Endothelial cell of umbilical vein (primary cell): ENCODE measurements around the gene FHIT. TPM values are rescaled to one million over a fixed set of nuclear protein-coding genes. Genes with fewer than 3 reads are reported as not detected.

Experiments
- BruUV-seq: library from RNA; stranded (reverse); fragments of 400-500 nt; replicated peaks from 2 replicates; lab custom pipeline; 2021; lab: Mats Ljungman, UMichigan
- CTCF ChIA-PET: fragments of 300-600, 350-600 bp; sonication (Branson Sonifier 250); formaldehyde crosslinking; loops from one replicate; lab custom pipeline; 2021; ENCODE audit warnings: antibody characterized with exemption, inconsistent platforms; lab: Charles Lee
- POLR2A ChIA-PET: fragments of 300-600, 350-600 bp; sonication (Branson Sonifier 250); formaldehyde crosslinking; loops from one replicate; lab custom pipeline; 2021; ENCODE audit warnings: antibody characterized with exemption, inconsistent platforms; lab: Charles Lee
- DNase-seq: peaks from one replicate; pipeline ENCODE4 v3.0.0-alpha.2; 2011; ENCODE audit warnings: low read depth, low spot score
- FAIRE-seq: peaks from 2 replicates; lab custom pipeline; 2011; peaks lifted over from hg19 to GRCh38; lab: Jason Lieb, UNC
- H2AFZ ChIP-seq: 2 replicates; pipeline ENCODE4 v1.6.0; 2012; ENCODE audit warnings: low read depth, low read length, control low read depth, inconsistent platforms
- H3K27ac ChIP-seq: 2 replicates; pipeline ENCODE4 v1.5.1; 2011; ENCODE audit warnings: low read depth, mild to moderate bottlenecking, control low read depth, low read length, moderate library complexity; ENCODE audit not compliant: insufficient read depth
- H3K27me3 ChIP-seq, 2 experiments: 2 replicates each; pipeline versions ENCODE4 v1.6.0 to v1.6.1; 2011; ENCODE audit warnings: low read length in 2 of 2, mixed read lengths in 1 of 2; ENCODE audit not compliant: control insufficient read depth in 2 of 2, insufficient read depth in 2 of 2
- H3K36me3 ChIP-seq, 2 experiments: 2 replicates in 1 of 2; 3 replicates in 1 of 2; pipeline ENCODE4 v1.5.1; 2011; ENCODE audit warnings: low read length in 2 of 2, mild to moderate bottlenecking in 1 of 2, moderate library complexity in 1 of 2; ENCODE audit not compliant: control insufficient read depth in 2 of 2, insufficient read depth in 2 of 2; ENCODE audit errors: extremely low read depth in 1 of 2
- H3K4me1 ChIP-seq: 3 replicates; pipeline ENCODE4 v1.5.1; 2011; ENCODE audit warnings: mild to moderate bottlenecking, low read length; ENCODE audit not compliant: control insufficient read depth, insufficient read depth; ENCODE audit errors: extremely low read depth
- H3K4me2 ChIP-seq: 2 replicates; pipeline ENCODE4 v1.6.1; 2011; ENCODE audit warnings: low read length, control low read depth, mixed read lengths; ENCODE audit not compliant: insufficient read depth
- H3K4me3 ChIP-seq, 3 experiments: fragments of 200-600 bp in 1 of 3; sonication (generic), shearing (Covaris generic) in 1 of 3; replicated peaks in 1 of 3; 2 replicates each; pipeline ENCODE4 v1.5.1; 2011 to 2016; ENCODE audit warnings: control low read depth in 3 of 3, low read length in 3 of 3, mild to moderate bottlenecking in 2 of 3, inconsistent platforms in 1 of 3, low read depth in 1 of 3, moderate library complexity in 1 of 3; ENCODE audit not compliant: insufficient read depth in 1 of 3
- H3K79me2 ChIP-seq: 2 replicates; pipeline ENCODE4 v1.6.0; 2012; ENCODE audit warnings: low read length, inconsistent platforms; ENCODE audit not compliant: control insufficient read depth, insufficient read depth
- H3K9ac ChIP-seq: replicated peaks from 2 replicates; pipeline ENCODE3; 2011; ENCODE audit warnings: low read length, control low read depth; ENCODE audit not compliant: insufficient read depth; ENCODE audit errors: extremely low read depth
- H3K9me1 ChIP-seq: replicated peaks from 3 replicates; pipeline ENCODE4 v1.6.0; 2011; ENCODE audit warnings: mild to moderate bottlenecking, low read length; ENCODE audit not compliant: control insufficient read depth, insufficient read depth; ENCODE audit errors: extremely low read depth
- H3K9me3 ChIP-seq: replicated peaks from 2 replicates; pipeline ENCODE4 v1.5.1; 2012; ENCODE audit warnings: low read length, inconsistent platforms; ENCODE audit not compliant: control insufficient read depth, insufficient read depth
- H4K20me1 ChIP-seq: replicated peaks from 2 replicates; pipeline ENCODE3; 2011; ENCODE audit warnings: mild to moderate bottlenecking, low read length; ENCODE audit not compliant: control insufficient read depth, insufficient read depth; ENCODE audit errors: extremely low read depth
- EZH2 ChIP-seq: IDR thresholded peaks from 2 replicates; pipeline ENCODE4 v1.6.1; 2012; ENCODE audit warnings: borderline replicate concordance, low read depth, mild to moderate bottlenecking, moderate library complexity, low read length, inconsistent platforms; ENCODE audit not compliant: severe bottlenecking
- FOS ChIP-seq: IDR thresholded peaks from 2 replicates; pipeline ENCODE4 v1.6.1; 2011; ENCODE audit warnings: mild to moderate bottlenecking, low read length, moderate library complexity, borderline replicate concordance; ENCODE audit not compliant: insufficient read depth
- GATA2 ChIP-seq: IDR thresholded peaks from 2 replicates; pipeline ENCODE4 v1.7.0; 2011; ENCODE audit warnings: low read depth, mild to moderate bottlenecking, moderate library complexity, mixed read lengths, low read length; ENCODE audit not compliant: insufficient read length, insufficient read depth
- JUN ChIP-seq: IDR thresholded peaks from 2 replicates; pipeline ENCODE4 v1.6.1; 2011; ENCODE audit warnings: borderline replicate concordance, low read depth; ENCODE audit not compliant: insufficient read length, insufficient read depth
- MYC ChIP-seq: IDR thresholded peaks from one replicate; pipeline ENCODE4 v1.6.1; 2011; ENCODE audit warnings: mild to moderate bottlenecking, low read depth, low read length
- POLR2A ChIP-seq: IDR thresholded peaks from 2 replicates; pipeline ENCODE4 v1.6.1; 2012; ENCODE audit warnings: low read depth, mild to moderate bottlenecking, control low read depth, low read length
- POLR2AphosphoS5 ChIP-seq: IDR thresholded peaks from 2 replicates; pipeline ENCODE4 v1.6.1; 2012; ENCODE audit warnings: low read depth, mild to moderate bottlenecking, control low read depth, low read length, moderate library complexity; ENCODE audit not compliant: insufficient read depth
- dilution Hi-C: fragments of 300-500 bp; cut with MboI; formaldehyde crosslinking; loops from one replicate; pipeline ENCODE4 v1.15.0; 2019; ENCODE audit warnings: low sequenced_read_pairs; ENCODE audit not compliant: extremely low pct_ligation_motif_present
- intact Hi-C: fragments of 100-400 bp; cut with micrococcal nuclease; formaldehyde crosslinking; loops from one replicate; pipeline ENCODE4 v1.10.0; 2022
- polyA plus RNA-seq, 4 experiments: library from polyadenylated mRNA; depleted of rRNA in 3 of 4; stranded (reverse) in 3 of 4; unstranded in 1 of 4; fragments of >200 nt; gene quantifications; 2 replicates each; pipeline versions ENCODE4 v1.2.1 to v1.2.3, GENCODE V29; 2011 to 2012; ENCODE audit warnings: missing spikeins in 1 of 4
- total RNA-seq: library from RNA; stranded (reverse); gene quantifications from 2 replicates; pipeline ENCODE4 v1.2.3, GENCODE V29; 2021
- TF ChIP-seq, protein P1 (sequence below), 2 donors: IDR thresholded peaks; 1 replicate in 1 of 2; 2 replicates in 1 of 2; pipeline ENCODE4 v1.5.1; 2011; ENCODE audit warnings: low read length in 2 of 2, mild to moderate bottlenecking in 2 of 2, moderate library complexity in 2 of 2, control low read depth in 1 of 2, inconsistent platforms in 1 of 2, low read depth in 1 of 2; ENCODE audit not compliant: insufficient read depth in 1 of 2; ENCODE audit errors: extremely low read depth in 1 of 2
- TF ChIP-seq, protein P2 (sequence below): IDR thresholded peaks from 2 replicates; pipeline ENCODE4 v1.6.1; 2011; ENCODE audit not compliant: insufficient read depth, insufficient read length

The FHIT gene
- total and polyA plus RNA-seq, 2 donors (not counting 3 experiments of a cell fraction or from before 2014, with no cell fraction given): 0.47 to 2.2 TPM

DNA sequence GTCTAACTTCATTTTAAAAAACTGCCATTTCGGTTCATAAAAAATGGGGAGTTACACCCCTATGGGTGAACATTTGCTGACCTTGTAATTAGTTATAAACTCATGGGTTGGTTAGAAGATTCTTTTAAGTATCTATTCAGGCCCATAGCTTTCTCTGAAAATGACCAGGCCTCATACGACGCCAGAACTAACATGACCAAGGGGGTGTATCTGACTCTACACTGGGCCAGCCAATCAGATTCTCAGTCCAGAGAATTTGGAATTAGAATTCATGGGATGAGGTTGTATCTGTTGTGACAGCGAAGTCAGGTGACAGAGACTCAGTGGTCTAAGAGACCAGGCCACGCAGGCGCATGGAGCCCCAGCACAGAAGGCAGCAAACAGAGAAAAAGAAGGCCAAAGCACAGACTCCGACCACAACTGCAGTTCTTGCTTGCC is 981.4 kb downstream of the FHIT start:
- H3K36me3 ChIP-seq: no peaks in the 10 kb centered on the region
- H3K4me1 ChIP-seq: no peaks in the 10 kb centered on the region
- no peaks in the 10 kb centered on the region for H3K79me2 ChIP-seq
- H4K20me1 ChIP-seq: no peaks in the 10 kb centered on the region
- H3K9ac ChIP-seq: no peak overlapping the region
- no peak overlapping the region for H2AFZ ChIP-seq
- H3K27me3 ChIP-seq: no peaks in the 10 kb centered on the region
- no peak overlapping the region for H3K4me2 ChIP-seq
- no peaks in the 10 kb centered on the region for H3K9me1 ChIP-seq
- intact Hi-C loops: no loop called here
- H3K27ac ChIP-seq: no peak overlapping the region
- DNase-seq: no peak
- H3K9me3 ChIP-seq: peaks cover 2% of the 10 kb centered on the region
- FAIRE-seq: no peak
- H3K4me3 ChIP-seq: no peak overlapping the region
- dilution Hi-C loops: no loop called here
- no TSS peak for BruUV-seq
- ChIA-PET POLR2A (no interaction called here), CTCF (no interaction called here)
- TF ChIP-seq, protein P1, sequence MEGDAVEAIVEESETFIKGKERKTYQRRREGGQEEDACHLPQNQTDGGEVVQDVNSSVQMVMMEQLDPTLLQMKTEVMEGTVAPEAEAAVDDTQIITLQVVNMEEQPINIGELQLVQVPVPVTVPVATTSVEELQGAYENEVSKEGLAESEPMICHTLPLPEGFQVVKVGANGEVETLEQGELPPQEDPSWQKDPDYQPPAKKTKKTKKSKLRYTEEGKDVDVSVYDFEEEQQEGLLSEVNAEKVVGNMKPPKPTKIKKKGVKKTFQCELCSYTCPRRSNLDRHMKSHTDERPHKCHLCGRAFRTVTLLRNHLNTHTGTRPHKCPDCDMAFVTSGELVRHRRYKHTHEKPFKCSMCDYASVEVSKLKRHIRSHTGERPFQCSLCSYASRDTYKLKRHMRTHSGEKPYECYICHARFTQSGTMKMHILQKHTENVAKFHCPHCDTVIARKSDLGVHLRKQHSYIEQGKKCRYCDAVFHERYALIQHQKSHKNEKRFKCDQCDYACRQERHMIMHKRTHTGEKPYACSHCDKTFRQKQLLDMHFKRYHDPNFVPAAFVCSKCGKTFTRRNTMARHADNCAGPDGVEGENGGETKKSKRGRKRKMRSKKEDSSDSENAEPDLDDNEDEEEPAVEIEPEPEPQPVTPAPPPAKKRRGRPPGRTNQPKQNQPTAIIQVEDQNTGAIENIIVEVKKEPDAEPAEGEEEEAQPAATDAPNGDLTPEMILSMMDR (IDR thresholded peaks at IDR 0.05; ENCODE audit: extremely low read depth in 1 of 2, insufficient read depth in 1 of 2, low read depth in 1 of 2, low read length in 2 of 2): no peak
- TF ChIP-seq POLR2A (no peak), JUN (no peak), POLR2AphosphoS5 (no peak), FOS (no peak), EZH2 (no peak), MYC (no peak), GATA2 (no peak)
- TF ChIP-seq, protein P2, sequence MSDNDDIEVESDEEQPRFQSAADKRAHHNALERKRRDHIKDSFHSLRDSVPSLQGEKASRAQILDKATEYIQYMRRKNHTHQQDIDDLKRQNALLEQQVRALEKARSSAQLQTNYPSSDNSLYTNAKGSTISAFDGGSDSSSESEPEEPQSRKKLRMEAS: no peak
